ENCODE results near the gene PYURF.

DNA sequence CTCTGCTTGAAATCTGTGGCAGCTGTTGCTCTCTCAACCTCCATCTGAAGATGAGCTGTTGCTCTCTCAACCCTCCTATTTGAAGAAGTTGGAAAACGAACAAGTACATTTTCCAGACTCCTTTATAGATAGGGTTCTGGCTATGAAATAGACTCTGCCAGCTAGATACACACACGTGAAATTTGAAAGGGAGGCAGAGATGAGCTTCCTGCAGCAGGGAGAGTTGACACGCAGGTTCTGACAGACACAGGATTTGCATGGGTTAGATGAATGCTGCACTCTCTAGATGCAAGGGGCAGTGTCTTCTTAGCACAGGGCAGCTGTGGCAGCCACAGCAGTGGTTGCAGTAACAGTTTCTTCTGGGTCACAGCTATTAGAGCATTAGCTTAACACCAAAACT lies 8.0 kb upstream of the PYURF start:
- TF ChIP-seq CTCF (IDR thresholded peaks at IDR 0.05) (no peak), POLR2A (IDR thresholded peaks at IDR 0.05) (no peak), POLR2AphosphoS5 (IDR thresholded peaks at IDR 0.05) (no peak), EP300 (IDR thresholded peaks at IDR 0.05) (no peak)

Data from sigmoid colon (tissue), 4 donors.